Peyer's patch (tissue), 4 donors: Measurements from ENCODE around the gene CD101.

ENCODE experiments used
- CTCF ChIP-seq, 6 experiments: fragments of 450-650 bp in 4 of 6; fragments of 200-600 bp in 2 of 6; sonication (generic) in 1 of 6; IDR thresholded peaks; one replicate each; pipeline ENCODE4 v1.5.1; 2017 to 2019; ENCODE audit warnings: antibody characterized with exemption in 6 of 6, mild to moderate bottlenecking in 3 of 6, moderate library complexity in 1 of 6
- POLR2A ChIP-seq, 2 donors: fragments of 450-650 bp; IDR thresholded peaks; one replicate each; pipeline ENCODE4 v1.5.1; 2017; ENCODE audit warnings: antibody characterized with exemption in 2 of 2, mild to moderate bottlenecking in 2 of 2, moderate library complexity in 2 of 2

- TF ChIP-seq POLR2A (IDR thresholded peaks at IDR 0.05) = no peak
- TF ChIP-seq CTCF (IDR thresholded peaks at IDR 0.05) = no peak
Measured at GRCh38 chr1:117059334-117059677, 57.7 kb downstream of the CD101 start.
